Measurements from ENCODE around the gene NOC4L. TPM values are rescaled to one million over a fixed set of nuclear protein-coding genes. Genes with fewer than 3 reads are reported as not detected.

NOC4L gene
- 17.8 TPM for total RNA-seq (ENCODE audit: unreplicated experiment)
- long read RNA-seq, transcript NOC4L-201 (15 exons, 1,632 nt), result major isoform, 19 of 20 reads
- long read RNA-seq, partial matches to known transcripts, result 0 of 20 reads
- long read RNA-seq, other reads (novel, unspliced or antisense), result 1 of 20 reads

DNA sequence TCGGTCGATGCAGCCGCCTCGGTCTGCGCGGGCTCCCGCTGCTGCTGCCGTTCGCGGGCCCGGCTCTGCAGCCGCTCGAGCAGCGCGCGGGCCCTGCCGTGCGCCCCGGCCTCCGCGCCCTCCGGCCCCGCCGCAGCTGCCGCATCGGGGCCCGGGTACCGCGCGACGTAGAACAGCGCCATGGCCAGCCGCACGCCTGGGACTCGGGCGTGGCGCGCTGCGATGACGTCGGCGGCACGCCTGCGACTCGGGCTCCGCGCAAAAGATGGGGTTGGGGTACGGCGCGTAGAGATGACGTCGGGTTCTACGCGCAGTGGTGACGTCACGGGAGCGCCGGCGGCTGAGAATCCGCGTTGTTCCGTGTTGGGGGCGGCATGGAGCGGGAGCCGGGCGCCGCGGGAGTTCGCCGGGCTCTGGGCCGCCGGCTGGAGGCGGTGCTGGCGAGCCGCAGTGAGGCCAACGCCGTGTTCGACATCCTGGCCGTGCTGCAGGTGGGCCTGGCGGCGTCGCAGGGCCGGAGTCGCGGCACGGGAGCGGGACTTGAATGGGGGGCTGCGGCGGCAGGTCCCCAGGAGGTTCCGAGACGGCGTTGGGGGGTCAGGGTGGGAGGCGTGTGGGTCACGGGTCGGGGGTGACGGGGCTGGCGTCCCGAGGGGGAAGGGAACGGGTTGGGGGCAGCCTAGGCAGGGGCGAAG, at the start of gene NOC4L, which contains the start of gene DDX51:
Gene NOC4L (plus strand): TSS at position 343 of the 695 bp plus-strand sequence. CDS start 32 bp downstream, at position 375.
Gene DDX51 (minus strand): TSS at position 205 of the 695 bp plus-strand sequence. CDS start 23 bp downstream, at position 182.
- Mint-ChIP-seq H3K9me3 (ENCODE audit: unreplicated experiment) (peaks cover 17% of the 10 kb centered on the region), H3K4me3 (ENCODE audit: unreplicated experiment) (peak within 1 kb of the TSS; percentile 89), H3K27me3 (ENCODE audit: unreplicated experiment) (peaks cover 23% of the 10 kb centered on the region), H3K27ac (ENCODE audit: unreplicated experiment) (peak within 1 kb of the TSS; percentile 73), H3K4me1 (ENCODE audit: low read depth, unreplicated experiment) (peaks cover 5% of the 10 kb centered on the region), H3K36me3 (ENCODE audit: unreplicated experiment) (no peaks in the 10 kb centered on the region)
- TF ChIP-seq, protein P1, sequence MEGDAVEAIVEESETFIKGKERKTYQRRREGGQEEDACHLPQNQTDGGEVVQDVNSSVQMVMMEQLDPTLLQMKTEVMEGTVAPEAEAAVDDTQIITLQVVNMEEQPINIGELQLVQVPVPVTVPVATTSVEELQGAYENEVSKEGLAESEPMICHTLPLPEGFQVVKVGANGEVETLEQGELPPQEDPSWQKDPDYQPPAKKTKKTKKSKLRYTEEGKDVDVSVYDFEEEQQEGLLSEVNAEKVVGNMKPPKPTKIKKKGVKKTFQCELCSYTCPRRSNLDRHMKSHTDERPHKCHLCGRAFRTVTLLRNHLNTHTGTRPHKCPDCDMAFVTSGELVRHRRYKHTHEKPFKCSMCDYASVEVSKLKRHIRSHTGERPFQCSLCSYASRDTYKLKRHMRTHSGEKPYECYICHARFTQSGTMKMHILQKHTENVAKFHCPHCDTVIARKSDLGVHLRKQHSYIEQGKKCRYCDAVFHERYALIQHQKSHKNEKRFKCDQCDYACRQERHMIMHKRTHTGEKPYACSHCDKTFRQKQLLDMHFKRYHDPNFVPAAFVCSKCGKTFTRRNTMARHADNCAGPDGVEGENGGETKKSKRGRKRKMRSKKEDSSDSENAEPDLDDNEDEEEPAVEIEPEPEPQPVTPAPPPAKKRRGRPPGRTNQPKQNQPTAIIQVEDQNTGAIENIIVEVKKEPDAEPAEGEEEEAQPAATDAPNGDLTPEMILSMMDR (IDR thresholded peaks at IDR 0.05; ENCODE audit: partially characterized antibody, unreplicated experiment), result no peak
- peak; percentile 97 for DNase-seq

DNA sequence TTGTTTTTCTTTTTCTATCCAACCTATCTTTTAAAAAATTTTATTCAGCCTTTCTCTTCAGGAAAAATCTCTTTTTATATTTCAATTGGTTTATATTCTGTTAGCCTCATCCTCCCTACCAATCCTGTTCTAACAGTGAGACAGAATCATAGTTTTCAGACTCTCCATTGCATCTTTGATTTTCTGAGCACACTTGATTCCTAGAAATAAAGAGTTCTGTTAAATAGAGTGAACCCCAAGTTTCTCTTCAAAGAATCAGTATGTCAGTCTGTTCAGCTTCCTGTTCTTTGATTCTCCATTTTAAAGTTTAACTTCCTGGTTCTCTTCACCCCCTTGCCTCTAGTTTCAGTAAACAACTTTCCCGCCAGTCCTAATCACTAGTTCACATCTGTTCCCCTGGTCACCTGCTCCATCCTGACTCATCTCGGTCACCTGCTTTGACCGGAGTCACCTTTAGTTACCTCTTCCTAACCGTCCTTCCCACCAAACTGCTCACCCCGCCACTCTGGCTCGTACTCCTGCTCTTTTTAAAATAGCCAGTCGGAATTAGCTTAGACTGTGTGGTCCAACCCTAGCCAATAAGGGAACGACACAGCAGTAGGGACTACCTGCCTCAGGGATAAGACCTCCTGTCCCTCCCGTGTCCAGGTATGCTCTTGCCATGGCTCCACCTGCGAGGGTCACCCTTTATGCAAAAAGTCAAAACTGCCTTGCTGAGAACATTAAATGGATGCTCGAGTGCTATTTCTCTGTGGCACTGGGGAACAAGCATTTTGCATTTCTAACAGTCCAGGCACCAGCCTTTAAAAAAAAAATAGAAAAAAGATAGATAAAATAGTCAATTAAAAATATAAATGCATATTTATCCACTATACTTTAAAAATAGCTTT, 48.5 kb upstream of the NOC4L start:
- Mint-ChIP-seq H3K4me3 (ENCODE audit: unreplicated experiment) (no peak overlapping the region), H3K27ac (ENCODE audit: unreplicated experiment) (no peak overlapping the region), H3K9me3 (ENCODE audit: unreplicated experiment) (peaks cover 7% of the 10 kb centered on the region), H3K27me3 (ENCODE audit: unreplicated experiment) (peaks cover 2% of the 10 kb centered on the region), H3K36me3 (ENCODE audit: unreplicated experiment) (peaks cover 7% of the 10 kb centered on the region), H3K4me1 (ENCODE audit: low read depth, unreplicated experiment) (no peaks in the 10 kb centered on the region)
- no peak for DNase-seq
- TF ChIP-seq, protein P1 (IDR thresholded peaks at IDR 0.05; ENCODE audit: partially characterized antibody, unreplicated experiment), result no peak

DNA sequence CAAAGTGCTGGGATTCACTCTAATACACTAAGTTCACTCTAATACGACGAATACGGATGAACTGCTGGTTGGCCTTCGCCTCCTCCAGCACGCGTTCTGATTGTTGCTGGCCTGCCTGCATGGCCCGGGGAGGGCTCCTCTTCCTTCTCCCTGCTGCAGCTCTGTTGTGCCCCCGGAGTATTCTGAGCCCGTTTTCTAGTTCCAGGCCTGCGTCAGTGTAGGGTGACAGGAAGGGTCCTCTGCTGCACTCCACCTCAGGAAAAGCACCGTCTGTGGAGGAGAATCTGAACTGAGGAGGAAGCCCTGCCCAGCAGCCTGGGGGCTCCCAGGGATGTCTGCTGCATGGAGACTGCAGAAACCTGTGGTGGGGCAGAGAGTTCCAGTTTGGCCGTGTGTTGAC, 44.5 kb upstream of the NOC4L start:
- DNase-seq, result no peak
- Mint-ChIP-seq H3K4me3 (ENCODE audit: unreplicated experiment) (no peak overlapping the region), H3K27ac (ENCODE audit: unreplicated experiment) (peak overlapping the region; percentile 40), H3K27me3 (ENCODE audit: unreplicated experiment) (peaks cover 1% of the 10 kb centered on the region), H3K9me3 (ENCODE audit: unreplicated experiment) (peaks cover 7% of the 10 kb centered on the region), H3K4me1 (ENCODE audit: low read depth, unreplicated experiment) (no peaks in the 10 kb centered on the region), H3K36me3 (ENCODE audit: unreplicated experiment) (peaks cover 7% of the 10 kb centered on the region)
- TF ChIP-seq, protein P1 (IDR thresholded peaks at IDR 0.05; ENCODE audit: partially characterized antibody, unreplicated experiment), result no peak

DNA sequence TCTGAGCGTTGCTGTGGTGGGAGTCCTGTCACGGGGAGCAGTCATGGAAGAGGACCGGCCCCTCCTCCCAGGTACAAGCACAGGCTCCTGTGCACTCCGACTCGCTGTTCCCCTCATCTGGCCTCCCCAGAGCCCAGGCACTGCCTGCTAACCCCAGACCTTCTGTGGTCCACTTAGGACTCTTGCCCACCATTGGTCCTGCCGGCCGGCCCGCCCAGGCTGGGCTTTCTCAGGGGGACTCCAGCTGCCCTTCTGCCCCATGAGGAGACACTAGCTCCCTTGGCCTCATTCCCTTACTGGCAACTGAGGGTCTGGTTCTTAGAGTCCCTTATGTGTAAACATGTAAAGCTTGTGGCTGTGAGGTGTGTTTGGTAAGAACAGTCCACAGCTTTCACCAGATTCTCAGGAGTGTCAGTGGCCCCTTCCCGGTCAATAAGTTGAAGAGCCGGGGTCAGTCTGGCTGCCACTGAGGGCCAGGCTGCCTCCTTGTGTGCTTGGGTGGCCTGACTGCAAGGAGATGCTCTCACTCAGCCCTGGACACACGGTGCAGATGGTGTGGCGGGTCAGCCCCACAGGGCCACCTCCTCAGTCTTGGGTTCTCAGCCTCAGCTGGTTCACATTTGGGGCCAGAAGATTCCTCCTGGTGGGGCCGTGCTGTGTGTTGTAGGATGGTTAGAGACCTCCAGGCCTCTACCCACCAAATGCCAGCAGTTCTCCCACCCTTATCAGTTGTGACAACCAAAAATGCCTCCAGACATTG, 43.8 kb upstream of the NOC4L start:
- TF ChIP-seq, protein P1 (IDR thresholded peaks at IDR 0.05; ENCODE audit: partially characterized antibody, unreplicated experiment), result no peak
- no peak for DNase-seq
- Mint-ChIP-seq H3K36me3 (ENCODE audit: unreplicated experiment) (peaks cover 6% of the 10 kb centered on the region), H3K4me1 (ENCODE audit: low read depth, unreplicated experiment) (no peaks in the 10 kb centered on the region), H3K4me3 (ENCODE audit: unreplicated experiment) (no peak overlapping the region), H3K27me3 (ENCODE audit: unreplicated experiment) (no peaks in the 10 kb centered on the region), H3K27ac (ENCODE audit: unreplicated experiment) (no peak overlapping the region), H3K9me3 (ENCODE audit: unreplicated experiment) (peaks cover 5% of the 10 kb centered on the region)
